Trophoblast cell (in vitro differentiated cells and primary cell): ENCODE data around the gene ERGIC1.
"Not testable (repeated sequence)": the region's sequence is repeated elsewhere in the genome, so short reads cannot be mapped to it uniquely, and the experiment has no call there.

ENCODE experiments used
- DNase-seq, 2 donors: peaks; one replicate each; pipeline ENCODE4 v3.0.0-alpha.2; 2016
- H2AFZ ChIP-seq: 2 replicates; pipeline ENCODE4 v1.6.1; 2013; ENCODE audit warnings: low read length, moderate library complexity, mild to moderate bottlenecking; ENCODE audit not compliant: insufficient read depth, poor library complexity
- H2AK5ac ChIP-seq: 2 replicates; pipeline ENCODE4 v1.6.1; 2013; ENCODE audit warnings: mild to moderate bottlenecking, low read length
- H2BK120ac ChIP-seq: 2 replicates; pipeline ENCODE4 v1.6.1; 2013; ENCODE audit warnings: low read length, mild to moderate bottlenecking, moderate library complexity; ENCODE audit not compliant: insufficient read depth, poor library complexity
- H2BK12ac ChIP-seq: 2 replicates; pipeline ENCODE4 v1.6.1; 2013; ENCODE audit warnings: mild to moderate bottlenecking, low read length, moderate library complexity
- H2BK5ac ChIP-seq: 2 replicates; pipeline ENCODE4 v1.6.1; 2013; ENCODE audit warnings: low read length, low read depth, moderate library complexity, mild to moderate bottlenecking; ENCODE audit not compliant: poor library complexity
- H3K14ac ChIP-seq: 2 replicates; pipeline ENCODE4 v1.6.1; 2013; ENCODE audit warnings: mild to moderate bottlenecking, low read length
- H3K18ac ChIP-seq: 2 replicates; pipeline ENCODE4 v1.6.1; 2013; ENCODE audit warnings: mild to moderate bottlenecking, low read length
- H3K23ac ChIP-seq: 2 replicates; pipeline ENCODE4 v1.6.1; 2013; ENCODE audit warnings: low read length
- H3K27ac ChIP-seq: 2 replicates; pipeline ENCODE4 v1.5.1; 2013; ENCODE audit warnings: low read depth, mild to moderate bottlenecking, inconsistent platforms, low read length, moderate library complexity
- H3K27me3 ChIP-seq: 2 replicates; pipeline ENCODE4 v1.6.1; 2013; ENCODE audit warnings: inconsistent platforms, mild to moderate bottlenecking, low read length, moderate library complexity; ENCODE audit not compliant: insufficient read depth
- H3K36me3 ChIP-seq, 2 experiments: 1 replicate in 1 of 2; 2 replicates in 1 of 2; pipeline ENCODE4 v1.6.1; 2013; ENCODE audit warnings: low read length in 2 of 2, mild to moderate bottlenecking in 2 of 2, moderate library complexity in 1 of 2; ENCODE audit not compliant: insufficient read depth in 2 of 2, control insufficient read depth in 1 of 2
- H3K4ac ChIP-seq: 2 replicates; pipeline ENCODE4 v1.6.1; 2013; ENCODE audit warnings: low read depth, mild to moderate bottlenecking, low read length, moderate library complexity
- H3K4me1 ChIP-seq, 2 experiments: 1 replicate in 1 of 2; 2 replicates in 1 of 2; pipeline ENCODE4 v1.6.1; 2013; ENCODE audit warnings: low read length in 2 of 2, mild to moderate bottlenecking in 2 of 2, moderate library complexity in 1 of 2; ENCODE audit not compliant: insufficient read depth in 2 of 2, control insufficient read depth in 1 of 2
- H3K4me2 ChIP-seq: 2 replicates; pipeline ENCODE4 v1.6.1; 2013; ENCODE audit warnings: inconsistent platforms, mild to moderate bottlenecking, low read length, moderate library complexity
- H3K4me3 ChIP-seq: 2 replicates; pipeline ENCODE4 v1.5.1; 2013; ENCODE audit warnings: mild to moderate bottlenecking, low read depth, low read length, inconsistent platforms
- H3K79me1 ChIP-seq: one replicate; pipeline ENCODE4 v1.6.1; 2013; ENCODE audit warnings: low read length
- H3K79me2 ChIP-seq: 2 replicates; pipeline ENCODE4 v1.6.1; 2013; ENCODE audit warnings: low read length, mild to moderate bottlenecking; ENCODE audit not compliant: control insufficient read depth, insufficient read depth, poor library complexity
- H3K9ac ChIP-seq: 2 replicates; pipeline ENCODE4 v1.6.1; 2013; ENCODE audit warnings: mild to moderate bottlenecking, low read length
- H3K9me3 ChIP-seq: 2 replicates; pipeline ENCODE4 v1.6.1; 2013; ENCODE audit warnings: low read depth, mild to moderate bottlenecking, control low read depth, inconsistent platforms, low read length; ENCODE audit not compliant: insufficient read depth
- H4K12ac ChIP-seq: 2 replicates; pipeline ENCODE4 v1.6.1; 2013; ENCODE audit warnings: low read depth, mild to moderate bottlenecking, low read length, moderate library complexity
- H4K8ac ChIP-seq: 2 replicates; pipeline ENCODE4 v1.6.1; 2013; ENCODE audit warnings: low read depth, mild to moderate bottlenecking, low read length, moderate library complexity
- H4K91ac ChIP-seq: one replicate; pipeline ENCODE4 v1.6.1; 2013; ENCODE audit warnings: low read depth, mild to moderate bottlenecking, low read length, moderate library complexity
- WGBS: extraction: QIAGEN DNeasy Blood & Tissue Kit; methylation state at CpG from one replicate; pipeline ENCODE4 v1.1.7; 2013; ENCODE audit warnings: missing lambda C conversion rate; ENCODE audit not compliant: insufficient read length, insufficient coverage; ENCODE audit errors: extremely low coverage; 5-methylcytosine and 5-hydroxymethylcytosine counted together

ERGIC1 gene

GRCh38 chr5:172809774-172810173, 24.3 kb upstream of the ERGIC1 start:
- Histone ChIP-seq H3K27ac (no peak overlapping the region), H3K9ac (no peak overlapping the region), H4K12ac (no peak overlapping the region), H3K27me3 (no peaks in the 10 kb centered on the region), H3K4ac (no peak overlapping the region), H3K18ac (no peak overlapping the region), H2AFZ (no peak overlapping the region), H3K4me1 (peaks cover 0 to 2% of the 10 kb centered on the region in 2 experiments), H3K4me2 (no peak overlapping the region), H3K79me2 (no peaks in the 10 kb centered on the region), H2BK120ac (no peak overlapping the region), H3K79me1 (no peaks in the 10 kb centered on the region), H3K9me3 (peaks cover 1% of the 10 kb centered on the region), H3K23ac (no peak overlapping the region), H2AK5ac (no peak overlapping the region), H2BK12ac (no peak overlapping the region), H3K4me3 (no peak overlapping the region), H4K8ac (no peak overlapping the region), H4K91ac (no peak overlapping the region), H3K14ac (no peak overlapping the region), H2BK5ac (no peak overlapping the region), H3K36me3 (no peaks in the 10 kb centered on the region)
- no CpG with 5 or more reads among the region's 2 CpGs for WGBS
- no peak for DNase-seq

- H3K27me3 ChIP-seq, H2BK5ac ChIP-seq, H4K8ac ChIP-seq, H3K36me3 ChIP-seq, H3K23ac ChIP-seq, H2BK120ac ChIP-seq, H3K18ac ChIP-seq, H3K4me1 ChIP-seq, H2BK12ac ChIP-seq, H4K12ac ChIP-seq, H3K27ac ChIP-seq, H3K14ac ChIP-seq, H3K4me3 ChIP-seq, H3K4me2 ChIP-seq, H2AFZ ChIP-seq, H4K91ac ChIP-seq, H3K79me2 ChIP-seq, H3K9me3 ChIP-seq, H3K9ac ChIP-seq, H2AK5ac ChIP-seq, H3K4ac ChIP-seq, H3K79me1 ChIP-seq: not testable (repeated sequence)
- no CpG with 5 or more reads among the region's 4 CpGs for WGBS
- peak; percentile 66 to 75 for DNase-seq
Measured at GRCh38 chr5:172810996-172811395, 23.1 kb upstream of the ERGIC1 start.

- H4K12ac ChIP-seq: no peak overlapping the region
- no peaks in the 10 kb centered on the region for H3K79me2 ChIP-seq
- no peak overlapping the region for H3K9ac ChIP-seq
- H2BK12ac ChIP-seq: no peak overlapping the region
- H2AFZ ChIP-seq: no peak overlapping the region
- no CpG with 5 or more reads among the region's 7 CpGs for WGBS
- no peak overlapping the region for H2BK5ac ChIP-seq
- DNase-seq: no peak
- H3K4me3 ChIP-seq: no peak overlapping the region
- no peak overlapping the region for H3K23ac ChIP-seq
- H4K91ac ChIP-seq: no peak overlapping the region
- no peak overlapping the region for H3K4ac ChIP-seq
- no peaks in the 10 kb centered on the region for H3K79me1 ChIP-seq
- no peak overlapping the region for H4K8ac ChIP-seq
- H3K4me2 ChIP-seq: no peak overlapping the region
- H3K9me3 ChIP-seq: no peaks in the 10 kb centered on the region
- H3K36me3 ChIP-seq: no peaks in the 10 kb centered on the region
- H3K27ac ChIP-seq: no peak overlapping the region
- no peak overlapping the region for H3K18ac ChIP-seq
- H2AK5ac ChIP-seq: no peak overlapping the region
- H3K27me3 ChIP-seq: no peaks in the 10 kb centered on the region
- no peaks in the 10 kb centered on the region for H3K4me1 ChIP-seq
- no peak overlapping the region for H3K14ac ChIP-seq
- H2BK120ac ChIP-seq: no peak overlapping the region
Measured at GRCh38 chr5:172815631-172816030, 18.4 kb upstream of the ERGIC1 start.

GRCh38 chr5:172816925-172817562, 17.0 kb upstream of the ERGIC1 start:
- Histone ChIP-seq H3K9me3 (no peaks in the 10 kb centered on the region), H2BK5ac (no peak overlapping the region), H3K36me3 (no peaks in the 10 kb centered on the region), H3K4me1 (no peaks in the 10 kb centered on the region), H3K79me1 (no peaks in the 10 kb centered on the region), H3K4ac (no peak overlapping the region), H2BK12ac (no peak overlapping the region), H3K79me2 (no peaks in the 10 kb centered on the region), H3K4me2 (no peak overlapping the region), H3K23ac (no peak overlapping the region), H3K4me3 (no peak overlapping the region), H4K12ac (no peak overlapping the region), H3K14ac (no peak overlapping the region), H3K18ac (no peak overlapping the region), H4K91ac (no peak overlapping the region), H3K27me3 (no peaks in the 10 kb centered on the region), H2AK5ac (no peak overlapping the region), H2BK120ac (no peak overlapping the region), H3K27ac (no peak overlapping the region), H4K8ac (no peak overlapping the region), H3K9ac (no peak overlapping the region), H2AFZ (no peak overlapping the region)
- peak in 1 of 2 donors; percentile 45 for DNase-seq
- WGBS: no CpG with 5 or more reads among the region's 5 CpGs
